HG03139 (cell line): Measurements from ENCODE around the gene SP3.
A peak's percentile ranks its signal among the peaks of the same experiment; 100 is the strongest.

Experiments
- ATAC-seq: cut with Tn5 transposase; IDR thresholded peaks from one replicate; pipeline ENCODE4 v1.9.1; 2021; ENCODE audit not compliant: unreplicated experiment

Gene SP3

DNA sequence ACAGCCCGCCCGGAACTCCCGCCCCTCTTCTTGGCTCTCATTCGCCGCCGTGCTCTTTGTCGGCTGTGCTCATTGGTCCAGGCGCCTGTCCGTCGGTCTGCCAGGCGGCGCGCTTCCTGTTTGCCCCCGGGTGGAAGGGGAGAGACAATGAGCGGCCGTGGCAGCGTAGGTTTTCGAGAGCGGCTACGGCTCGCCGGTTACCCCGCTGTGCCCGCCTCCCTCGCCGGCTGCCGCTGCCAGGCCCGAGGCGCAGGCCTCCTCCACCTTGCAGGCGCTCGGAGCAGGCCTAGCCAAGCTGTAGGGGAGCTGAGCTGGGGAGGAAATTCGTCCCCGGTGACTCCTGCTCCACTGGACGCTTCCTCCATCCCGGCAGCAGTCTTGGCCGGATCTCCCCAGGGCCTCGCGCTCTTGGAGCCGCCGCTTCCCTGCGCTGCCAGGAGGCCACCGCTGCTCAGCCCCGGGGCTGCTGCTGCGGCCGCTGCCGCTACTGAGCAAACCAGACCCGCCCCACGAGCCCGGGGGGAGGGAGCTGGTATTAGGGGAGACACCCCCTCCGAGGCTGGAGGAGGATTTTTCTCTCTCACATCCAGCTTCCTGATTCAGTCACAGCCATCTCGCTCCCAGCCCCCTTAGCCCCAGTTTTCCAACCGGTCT is at the start of gene SP3:
Gene SP3 (minus strand): TSS at position 2 of the 654 bp plus-strand sequence. CDS start 202 bp downstream, outside the sequence.
- ATAC-seq = peak; percentile 67

DNA sequence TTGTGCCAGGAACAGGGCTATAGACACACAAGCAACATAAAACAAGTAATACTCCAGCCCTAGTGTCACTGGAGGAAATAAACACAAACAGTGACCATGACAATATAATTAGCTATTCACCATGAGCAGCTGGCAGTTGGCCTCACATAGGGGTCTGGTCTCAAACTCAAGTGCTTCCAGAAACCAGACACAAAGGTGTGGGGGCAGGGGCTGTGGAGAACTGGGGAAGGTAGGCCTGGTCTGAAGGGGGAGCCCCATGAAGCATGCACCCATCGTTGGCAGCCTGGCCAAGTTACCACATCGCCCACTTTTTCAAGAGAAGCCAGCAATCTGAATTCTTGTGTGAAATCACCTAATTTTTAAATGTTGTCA is 49.5 kb upstream of the SP3 start:
- no peak for ATAC-seq

DNA sequence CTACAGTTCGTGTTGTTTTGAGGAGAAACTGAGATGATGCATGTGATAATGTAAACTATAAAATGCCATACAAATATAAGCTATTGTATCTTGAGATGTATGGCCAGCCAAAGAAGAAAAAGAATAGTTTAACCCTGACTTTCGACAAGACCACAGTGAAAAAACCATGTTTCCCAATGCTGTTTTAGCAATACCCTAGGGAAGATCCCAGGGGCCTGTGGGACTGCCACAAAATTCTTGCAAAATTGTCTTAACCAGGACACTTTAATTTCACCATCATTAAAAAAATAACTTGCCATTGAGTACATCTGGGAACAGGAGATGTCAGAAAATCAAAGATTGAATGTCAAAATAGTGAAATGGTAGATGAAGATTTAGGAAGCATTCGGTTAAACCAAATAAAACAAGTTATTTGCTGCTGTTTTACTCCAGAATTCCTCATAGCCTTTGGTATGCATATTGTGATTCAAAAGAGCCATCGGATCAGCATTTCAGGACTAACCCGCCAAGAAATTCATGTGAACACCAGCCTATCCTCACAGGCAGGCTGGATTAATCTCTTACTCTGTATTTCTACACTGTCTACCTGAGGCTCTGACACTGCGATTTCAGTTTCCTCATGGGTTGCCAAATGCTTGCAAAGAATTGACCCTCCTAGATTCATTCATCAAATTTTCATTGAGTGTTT is 49.0 kb upstream of the SP3 start:
- no peak for ATAC-seq

DNA sequence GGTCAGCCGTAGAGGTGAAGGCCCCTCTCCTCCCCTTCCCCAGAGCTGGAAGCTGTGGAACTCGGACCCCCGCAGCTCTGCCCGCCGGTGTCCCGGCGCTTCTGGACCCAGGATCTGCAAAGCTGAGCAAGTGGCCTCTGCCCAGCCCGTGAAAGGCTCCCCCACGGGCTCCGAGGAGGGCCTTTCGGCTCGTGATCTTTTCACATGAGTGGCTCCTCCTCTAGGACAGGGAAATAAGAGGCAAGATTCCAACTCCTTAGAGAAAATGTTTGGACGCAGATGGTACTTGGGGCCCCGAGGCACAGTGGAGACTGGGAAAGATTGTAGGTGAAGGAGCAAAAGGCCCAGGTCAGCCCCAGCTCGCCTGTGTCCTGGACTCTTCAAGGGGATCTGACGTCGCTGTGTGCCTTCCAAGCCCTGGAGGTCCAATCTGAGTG is 48.2 kb upstream of the SP3 start:
- ATAC-seq = no peak

DNA sequence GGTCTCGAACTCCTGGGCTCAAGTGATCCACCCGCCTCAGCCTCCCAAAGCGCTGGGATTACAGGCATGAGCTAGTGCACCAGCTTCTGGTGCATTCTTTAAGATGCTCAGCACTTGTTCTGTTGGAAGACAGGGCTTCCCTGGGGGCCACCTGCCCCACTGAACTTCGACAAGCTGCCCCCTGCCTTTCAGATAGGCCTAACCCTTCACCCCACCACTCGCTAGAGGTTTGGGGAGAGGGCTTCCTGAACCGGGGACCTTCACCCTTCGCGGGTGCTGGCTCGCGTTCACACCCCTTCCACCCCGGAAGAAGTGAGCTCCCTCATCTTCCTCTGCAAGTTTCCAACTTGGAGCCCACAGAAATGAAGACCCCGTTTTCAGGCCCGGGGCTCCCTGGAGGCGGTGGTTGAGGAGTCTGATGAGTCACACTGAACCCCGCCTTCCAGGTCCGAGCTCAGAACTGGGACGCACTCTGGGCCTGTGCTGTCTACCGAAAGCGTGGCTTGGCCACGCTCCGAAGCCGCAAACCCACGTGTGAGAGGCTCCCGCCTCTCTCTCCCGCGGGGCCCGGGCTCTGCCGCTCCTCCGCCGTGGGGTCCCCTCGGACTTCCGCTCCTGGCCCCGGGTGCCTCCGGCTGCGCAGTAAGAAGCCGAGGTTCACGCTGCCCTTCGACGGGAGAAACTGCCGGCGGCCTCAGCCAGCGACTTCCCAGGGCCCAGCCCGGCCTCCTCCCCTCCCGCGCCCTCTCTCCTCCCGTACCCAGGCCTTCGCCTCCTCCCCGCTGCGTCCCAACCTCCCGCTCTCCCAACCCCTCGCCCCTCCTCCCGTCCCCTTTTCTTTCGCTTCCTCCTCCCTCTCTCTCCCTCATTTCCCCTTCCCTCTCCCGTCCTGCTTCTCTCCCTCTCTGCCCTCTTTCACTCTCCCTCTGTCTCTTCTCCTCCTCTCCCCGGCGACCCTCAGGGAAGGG is 47.5 kb upstream of the SP3 start:
- ATAC-seq = no peak

DNA sequence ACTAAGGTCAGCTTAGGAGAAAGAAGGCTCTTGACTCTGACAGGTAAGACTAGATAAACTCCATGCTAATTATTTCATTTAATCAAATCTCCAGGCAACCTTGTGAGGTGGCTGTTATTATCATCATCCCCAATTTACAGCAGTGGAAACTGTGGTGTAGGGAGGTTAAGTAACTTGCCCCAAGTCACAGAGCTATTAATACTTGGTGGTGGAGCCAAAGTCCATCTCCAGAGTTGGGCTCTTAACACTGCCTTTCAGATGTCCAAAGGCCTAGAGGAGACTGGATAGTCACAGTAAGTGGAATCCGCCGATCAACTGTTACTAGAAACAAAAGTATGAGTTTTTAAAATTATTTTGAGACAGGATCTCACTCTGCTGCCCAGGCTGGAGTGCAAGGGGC is 46.6 kb upstream of the SP3 start:
- no peak for ATAC-seq

DNA sequence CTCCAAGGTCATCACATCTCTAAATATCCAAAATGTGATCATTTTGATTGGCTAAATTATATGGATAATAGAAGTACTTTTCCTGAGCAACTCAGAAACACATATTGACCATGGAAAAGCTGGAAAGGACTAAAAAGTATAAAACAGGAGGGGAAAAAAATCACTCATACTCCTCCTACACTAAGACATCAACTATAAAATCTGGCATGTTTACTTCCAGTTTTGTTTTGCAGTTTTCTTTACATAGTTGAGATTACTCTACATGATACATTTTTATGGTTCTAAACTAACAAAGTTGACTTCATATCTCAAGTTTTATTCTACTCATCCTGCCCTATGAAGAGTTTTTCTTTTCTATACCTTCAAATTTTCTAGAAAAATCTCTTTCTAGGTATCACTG is 46.0 kb upstream of the SP3 start:
- no peak for ATAC-seq

DNA sequence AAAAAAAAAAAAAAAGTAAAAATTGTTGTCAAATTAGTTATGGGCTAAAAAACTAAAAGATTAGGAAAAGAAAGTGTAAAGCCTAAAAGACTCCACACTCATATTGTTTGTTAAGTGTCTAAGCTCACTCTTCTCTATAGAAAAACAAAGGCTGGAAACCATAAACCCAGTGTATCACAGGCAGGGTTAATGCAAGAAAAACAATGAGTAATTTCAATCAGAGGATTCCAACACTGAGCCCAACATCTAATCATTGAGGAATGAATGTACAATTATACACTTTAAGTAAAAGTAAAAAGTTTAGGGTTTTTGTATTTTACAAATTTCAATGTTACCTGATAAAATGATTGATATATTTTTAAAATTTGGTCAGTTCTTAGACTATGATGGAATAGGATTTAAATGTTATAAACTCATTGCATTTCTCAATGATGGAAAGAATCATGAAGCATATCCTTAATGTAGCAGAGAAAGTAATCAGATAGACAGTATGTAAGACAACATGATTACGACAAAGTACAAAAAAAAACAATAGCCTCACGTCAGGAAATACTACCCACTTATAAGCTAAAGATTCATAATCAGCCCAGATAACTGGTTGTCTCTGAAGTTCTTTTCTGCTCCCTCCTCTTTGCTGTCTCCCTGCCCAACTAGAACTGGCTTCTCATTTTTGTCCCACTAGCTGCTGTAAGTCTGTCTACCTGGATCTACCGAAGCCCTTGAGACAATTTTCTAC is 44.5 kb upstream of the SP3 start:
- no peak for ATAC-seq

DNA sequence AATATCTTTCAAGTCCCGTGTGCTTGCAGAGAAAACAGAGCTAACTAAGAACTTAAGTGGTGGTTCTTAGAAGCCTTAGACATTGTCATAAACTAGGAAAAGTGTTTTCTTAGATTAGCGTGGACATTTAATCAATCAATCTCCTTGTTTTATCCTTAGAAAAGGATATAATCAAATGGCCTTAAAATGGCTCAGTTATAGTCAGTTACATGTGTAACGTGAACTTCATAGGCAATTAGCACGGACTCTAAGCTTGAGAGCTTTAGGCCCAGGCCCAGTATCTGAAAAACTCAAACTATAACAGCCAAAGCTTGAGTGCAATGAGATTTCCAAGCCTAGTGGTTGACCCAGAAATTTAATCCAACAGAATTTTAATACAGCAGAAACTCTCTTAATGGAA is 43.5 kb upstream of the SP3 start:
- no peak for ATAC-seq

DNA sequence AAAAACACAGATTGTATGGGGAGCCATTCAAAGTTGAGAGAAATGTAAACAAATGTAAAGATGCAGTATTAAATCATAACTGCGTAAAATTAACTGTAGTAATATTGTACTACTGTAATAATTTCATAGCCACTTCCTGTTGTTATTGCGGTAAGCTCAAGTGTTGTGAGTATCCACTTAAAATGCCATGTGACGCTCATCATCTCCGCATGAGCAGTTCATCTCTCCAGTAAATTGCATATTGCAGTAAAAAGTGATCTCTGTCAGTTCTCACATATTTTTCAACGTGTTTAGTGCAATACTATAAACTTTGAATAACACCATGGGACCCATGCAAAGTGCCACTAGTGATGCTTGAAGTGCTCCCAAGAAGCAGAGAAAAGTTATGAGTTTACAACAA is 41.8 kb upstream of the SP3 start:
- no peak for ATAC-seq

DNA sequence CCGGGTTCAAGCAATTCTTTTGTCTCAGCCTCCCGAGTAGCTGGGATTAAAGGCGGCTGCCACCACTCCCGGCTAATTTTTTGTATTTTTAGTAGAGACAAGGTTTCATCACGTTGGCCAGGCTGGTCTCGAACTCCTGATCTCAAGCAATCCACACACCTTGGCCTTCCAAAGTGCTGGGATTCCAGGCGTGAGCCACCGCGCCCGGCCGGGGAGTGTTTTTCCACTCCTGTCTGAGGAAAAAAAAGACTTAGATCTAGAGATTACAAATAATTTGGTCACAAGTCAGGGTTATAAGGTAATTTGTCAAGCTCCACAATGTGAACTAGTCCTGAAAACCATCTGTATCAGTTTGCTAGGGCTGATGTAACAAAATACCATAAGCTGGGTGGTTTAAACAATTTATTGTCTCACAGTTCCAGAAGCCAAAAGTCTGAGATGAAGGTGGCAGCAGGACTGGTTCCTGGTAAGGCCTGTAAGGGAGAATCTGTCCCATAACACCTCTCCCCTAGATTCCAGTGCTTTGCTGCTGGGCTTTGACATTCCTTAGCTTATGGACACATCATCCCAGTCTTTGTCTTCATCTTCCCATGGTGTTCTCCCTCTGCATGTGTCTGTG is 40.7 kb upstream of the SP3 start:
- no peak for ATAC-seq

DNA sequence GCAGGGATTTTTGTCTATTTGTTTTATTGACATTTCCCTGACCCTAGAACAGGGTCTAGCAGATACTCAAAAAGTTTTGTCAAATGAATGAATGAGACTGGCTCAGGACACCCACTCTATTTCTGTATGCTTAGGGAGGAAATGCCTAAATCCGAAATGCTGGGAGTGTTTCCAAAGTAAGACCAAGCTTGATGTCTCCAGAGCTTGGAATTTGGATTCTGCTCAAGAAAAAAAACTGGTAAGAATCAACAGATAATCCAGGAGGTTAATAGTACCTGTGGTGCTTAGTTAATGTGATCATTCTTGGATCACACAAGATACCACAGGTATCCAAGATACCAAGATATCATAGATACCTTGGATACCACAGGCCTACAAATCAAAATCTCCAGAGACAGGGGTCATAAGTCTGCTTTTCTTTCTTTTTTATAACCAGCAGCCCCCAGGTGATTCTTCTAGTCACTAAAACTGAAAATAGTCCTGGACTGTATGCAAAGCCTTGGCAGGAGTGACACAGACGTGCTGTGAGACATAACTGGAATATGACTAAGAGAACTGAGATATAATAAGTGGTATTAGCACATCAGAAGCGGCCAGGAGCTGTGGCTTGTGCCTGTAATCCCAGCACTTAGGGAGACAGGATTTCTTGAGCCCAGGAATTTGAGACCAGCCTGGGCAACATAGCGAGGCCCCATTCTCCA is 39.9 kb upstream of the SP3 start:
- ATAC-seq = no peak

DNA sequence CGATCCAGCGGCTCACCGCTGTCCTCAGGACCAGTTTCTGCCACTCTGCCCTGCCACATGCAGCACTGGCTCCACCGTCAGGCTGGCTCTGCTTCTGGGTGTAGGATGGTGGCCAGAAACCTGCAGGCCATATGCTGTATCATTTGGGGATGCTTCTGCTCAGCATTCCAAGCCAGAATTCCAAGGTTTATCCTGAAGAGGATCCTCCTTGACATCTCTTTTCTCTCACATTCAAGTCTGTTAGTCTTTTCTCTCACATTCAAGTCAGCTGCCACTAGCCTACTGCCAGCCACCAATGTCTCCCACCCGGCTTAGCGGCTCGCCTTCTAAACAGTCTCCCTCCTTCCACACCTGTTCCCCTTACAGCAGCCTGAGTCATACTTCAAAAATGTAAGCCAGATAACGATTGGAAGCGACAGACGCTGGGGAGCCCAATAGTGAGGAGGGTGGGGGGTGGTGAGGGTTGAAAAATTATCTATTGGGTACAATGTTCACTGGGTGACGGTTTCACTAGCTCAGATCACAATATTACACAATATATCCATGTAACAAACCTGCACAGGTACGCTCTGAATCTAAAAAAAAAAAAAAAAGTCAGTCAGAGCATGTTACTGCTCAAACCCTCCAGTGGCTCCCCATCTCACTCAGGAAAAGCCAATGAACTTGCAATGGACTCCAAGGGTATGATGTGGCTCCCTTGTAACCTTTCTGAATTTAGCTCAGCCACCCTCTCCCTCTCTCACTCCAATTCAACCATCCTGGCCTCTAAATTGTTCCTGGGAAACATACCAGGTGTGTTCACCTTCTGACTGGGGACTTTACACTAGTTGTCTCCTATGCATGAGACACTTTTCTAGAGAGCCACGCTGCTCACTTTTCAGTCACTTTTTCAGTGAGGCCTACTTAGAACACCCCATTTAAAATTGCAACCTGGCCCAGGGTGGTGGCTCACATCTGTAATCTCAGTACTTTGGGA is 38.8 kb upstream of the SP3 start:
- ATAC-seq = no peak

DNA sequence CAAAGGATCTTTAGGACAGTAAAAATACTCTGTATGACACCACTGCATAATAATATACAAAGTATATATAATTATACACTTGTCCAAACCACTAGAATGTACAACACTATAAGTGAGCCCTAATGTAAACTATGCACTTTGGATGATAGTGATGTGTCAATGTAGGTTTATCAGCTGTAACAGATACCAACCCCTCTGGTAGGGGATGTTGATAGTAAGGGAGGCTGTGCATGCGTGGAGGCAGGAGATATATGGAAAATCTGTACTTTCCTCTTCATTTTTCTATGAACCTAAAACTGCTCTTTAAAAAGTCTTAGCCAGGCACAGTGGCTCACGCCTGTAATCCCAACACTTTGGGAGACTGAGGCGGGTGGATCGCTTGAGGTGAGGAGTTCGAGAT is 37.5 kb upstream of the SP3 start:
- no peak for ATAC-seq

DNA sequence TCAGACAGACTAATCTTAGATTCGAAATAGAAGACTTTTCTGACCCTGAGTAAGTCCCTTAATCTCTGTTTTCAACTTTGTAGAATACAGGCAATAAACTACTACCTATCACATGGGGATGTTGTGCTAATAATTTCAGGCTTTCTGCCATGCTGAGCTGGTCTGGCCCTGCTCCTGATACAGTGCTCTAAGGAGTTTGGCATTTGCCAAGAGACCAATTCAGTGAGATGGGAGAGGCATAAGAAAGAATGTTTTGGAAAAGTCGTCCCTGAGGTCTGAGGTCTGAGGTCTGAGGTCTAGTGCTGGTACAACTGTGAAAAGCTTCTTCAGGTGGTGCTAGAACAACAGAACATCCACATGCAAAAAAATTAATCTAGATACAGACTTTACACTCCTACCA is 35.9 kb upstream of the SP3 start:
- no peak for ATAC-seq

DNA sequence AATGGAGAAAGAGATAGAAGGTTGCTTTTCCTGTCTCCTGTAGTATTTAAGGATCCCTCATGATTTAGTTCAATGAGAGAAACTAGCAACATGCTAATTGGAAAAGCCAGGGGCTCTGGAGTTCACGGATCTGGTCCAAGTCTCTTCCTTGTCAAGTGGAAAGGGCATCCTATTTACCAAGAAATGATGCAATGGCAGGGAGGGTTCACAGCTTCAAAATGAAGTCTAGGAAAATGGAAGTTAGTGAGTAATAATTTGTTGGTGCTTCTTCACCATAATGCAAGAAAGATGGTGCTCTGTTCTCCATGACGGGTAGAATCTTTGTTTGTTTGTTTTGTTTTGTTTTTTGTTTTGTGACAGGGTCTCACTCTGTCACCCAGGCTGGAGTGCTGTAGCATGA is 34.6 kb upstream of the SP3 start:
- ATAC-seq = no peak

DNA sequence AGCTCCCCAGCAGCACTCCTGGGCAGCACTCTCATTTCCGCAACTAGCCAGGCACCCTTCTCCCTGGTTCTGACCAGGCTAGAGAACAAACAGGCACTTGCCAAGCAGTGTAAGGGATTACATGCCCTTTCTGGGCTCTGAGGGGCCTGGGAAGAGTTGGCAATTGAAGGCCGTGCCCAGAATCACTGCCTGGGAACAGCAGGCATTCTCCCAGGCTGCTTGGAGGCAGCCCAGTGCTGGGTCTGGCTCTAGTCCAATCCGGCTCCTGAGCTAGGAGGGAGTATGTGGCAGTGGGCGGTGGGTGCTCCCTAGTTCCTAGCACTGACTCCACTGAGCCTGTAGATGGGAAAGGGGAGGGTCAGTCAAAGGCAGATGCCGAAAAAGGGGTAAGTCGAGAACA is 34.1 kb upstream of the SP3 start:
- ATAC-seq = no peak

DNA sequence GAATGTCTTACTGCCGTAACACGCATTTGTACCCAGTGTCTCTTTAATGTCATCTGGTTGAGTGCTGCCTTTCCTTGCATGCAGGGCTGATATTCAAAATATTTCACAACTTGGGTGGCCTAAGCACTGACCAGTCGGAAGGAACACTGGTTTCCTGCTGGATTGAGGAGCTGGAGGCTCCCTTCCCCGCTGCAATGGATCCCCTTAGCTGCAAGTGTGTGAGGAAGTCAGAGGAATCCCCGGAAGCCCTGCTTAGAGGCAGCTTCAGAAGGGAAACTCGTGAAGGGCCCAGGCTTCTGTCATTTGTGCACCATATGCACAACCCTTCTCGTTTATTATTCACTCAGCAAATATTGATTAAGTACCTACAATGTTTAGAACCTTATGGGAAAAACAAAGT is 33.2 kb upstream of the SP3 start:
- no peak for ATAC-seq

DNA sequence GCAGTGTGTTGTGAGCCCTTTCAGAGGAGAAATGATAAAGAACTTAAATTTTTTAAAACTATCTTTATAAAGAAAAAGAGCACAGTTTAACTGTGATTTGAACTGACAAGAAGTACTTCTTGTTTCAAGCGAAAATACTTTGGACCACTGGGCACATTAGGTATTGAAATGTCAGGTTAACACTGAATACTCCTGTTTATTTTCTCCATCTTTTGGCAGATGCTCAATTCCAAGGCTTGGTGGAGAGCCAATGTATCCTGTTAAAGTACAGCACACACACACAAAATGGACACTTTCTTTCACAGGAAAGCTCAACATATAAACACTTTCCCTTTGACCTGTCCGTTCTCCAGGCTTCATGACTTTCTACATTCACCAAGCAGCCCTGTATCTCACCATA is 32.6 kb upstream of the SP3 start:
- ATAC-seq = no peak
